ENCODE results near the gene SLC7A1. TPM values are rescaled to one million over a fixed set of nuclear protein-coding genes. Genes with fewer than 3 reads are reported as not detected.

SLC7A1 gene
- total RNA-seq, 4 donors from 2014 or later, result 26.8 to 44.2 (median 37.5) TPM

- Histone ChIP-seq H3K4me3 (no peak overlapping the region), H3K36me3 (no peaks in the 10 kb centered on the region), H3K9me3 (no peaks in the 10 kb centered on the region), H3K27me3 (no peaks in the 10 kb centered on the region), H3K27ac (no peak overlapping the region), H3K4me1 (peaks cover 0 to 13% (median 0%) of the 10 kb centered on the region in 4 donors)
- no peak for DNase-seq
- TF ChIP-seq POLR2A (IDR thresholded peaks at IDR 0.05) (no peak), CTCF (IDR thresholded peaks at IDR 0.05) (no peak)
These were observed 90.8 kb downstream of the SLC7A1 start for GRCh38 chr13:29504691-29505090.

GRCh38 chr13:29503041-29503837, 92.2 kb downstream of the SLC7A1 start:
- Histone ChIP-seq H3K27me3 (no peaks in the 10 kb centered on the region), H3K4me3 (no peak overlapping the region), H3K36me3 (no peaks in the 10 kb centered on the region), H3K27ac (no peak overlapping the region), H3K4me1 (peaks cover 0 to 4% (median 0%) of the 10 kb centered on the region in 4 donors), H3K9me3 (no peaks in the 10 kb centered on the region)
- TF ChIP-seq POLR2A (IDR thresholded peaks at IDR 0.05) (no peak), CTCF (IDR thresholded peaks at IDR 0.05) (no peak)
- DNase-seq, result no peak

GRCh38 chr13:29502391-29503008, 93.0 kb downstream of the SLC7A1 start:
- Histone ChIP-seq H3K4me1 (no peaks in the 10 kb centered on the region), H3K4me3 (no peak overlapping the region), H3K36me3 (no peaks in the 10 kb centered on the region), H3K9me3 (no peaks in the 10 kb centered on the region), H3K27me3 (no peaks in the 10 kb centered on the region), H3K27ac (no peak overlapping the region)
- no peak for TF ChIP-seq POLR2A (IDR thresholded peaks at IDR 0.05)
- no peak for TF ChIP-seq CTCF (IDR thresholded peaks at IDR 0.05)
- DNase-seq, result no peak

- H3K27ac ChIP-seq, result no peak overlapping the region
- no peak overlapping the region for H3K4me3 ChIP-seq
- no peaks in the 10 kb centered on the region for H3K9me3 ChIP-seq
- no peaks in the 10 kb centered on the region for H3K36me3 ChIP-seq
- TF ChIP-seq POLR2A (IDR thresholded peaks at IDR 0.05), result no peak
- TF ChIP-seq CTCF (IDR thresholded peaks at IDR 0.05), result no peak
- no peaks in the 10 kb centered on the region for H3K27me3 ChIP-seq
- DNase-seq, result no peak
- no peaks in the 10 kb centered on the region for H3K4me1 ChIP-seq
These were observed 93.8 kb downstream of the SLC7A1 start for GRCh38 chr13:29501674-29502073.

- Histone ChIP-seq H3K27me3 (no peaks in the 10 kb centered on the region), H3K27ac (no peak overlapping the region), H3K36me3 (no peaks in the 10 kb centered on the region), H3K9me3 (no peaks in the 10 kb centered on the region), H3K4me3 (no peak overlapping the region), H3K4me1 (peaks cover 0 to 8% (median 0%) of the 10 kb centered on the region in 4 donors)
- DNase-seq, result no peak
- TF ChIP-seq POLR2A (IDR thresholded peaks at IDR 0.05) (no peak), CTCF (IDR thresholded peaks at IDR 0.05) (no peak)
These were observed 95.1 kb downstream of the SLC7A1 start for GRCh38 chr13:29500386-29500785.
